Aorta (tissue), 5 donors: ENCODE measurements around the gene TNK2. TPM values are rescaled to one million over a fixed set of nuclear protein-coding genes. Genes with fewer than 3 reads are reported as not detected.
A peak's percentile ranks its signal among the peaks of the same experiment; 100 is the strongest.
"Not testable (repeated sequence)": the region's sequence is repeated elsewhere in the genome, so short reads cannot be mapped to it uniquely, and the experiment has no call there.

Source experiments
- ATAC-seq: fragments of 200-7000 bp; cut with Tn5 transposase; one replicate; pipeline ENCODE4 v1.9.1; 2022; ENCODE audit warnings: moderate library complexity; ENCODE audit not compliant: low FRiP score
- DNase-seq, 2 donors: peaks; one replicate each; pipeline ENCODE4 v3.0.0-alpha.2; 2020
- H3K27ac ChIP-seq, 2 donors: one replicate each; pipeline ENCODE4 v1.5.1; 2013; ENCODE audit warnings: low read length in 2 of 2, mild to moderate bottlenecking in 2 of 2, moderate library complexity in 2 of 2, control low read depth in 1 of 2, inconsistent platforms in 1 of 2, low read depth in 1 of 2
- H3K27me3 ChIP-seq, 2 donors: one replicate each; pipeline ENCODE4 v1.6.1; 2013; ENCODE audit warnings: control low read depth in 1 of 2, low read length in 1 of 2, mild to moderate bottlenecking in 1 of 2, moderate library complexity in 1 of 2; ENCODE audit not compliant: insufficient read depth in 2 of 2, control insufficient read depth in 1 of 2
- H3K36me3 ChIP-seq, 2 donors: one replicate each; pipeline ENCODE4 v1.6.1; 2013; ENCODE audit warnings: control low read depth in 1 of 2, low read length in 1 of 2, mild to moderate bottlenecking in 1 of 2; ENCODE audit not compliant: insufficient read depth in 2 of 2, control insufficient read depth in 1 of 2
- H3K4me1 ChIP-seq, 2 donors: one replicate each; pipeline ENCODE4 v1.6.1; 2013; ENCODE audit warnings: low read length in 2 of 2, control low read depth in 1 of 2, mild to moderate bottlenecking in 1 of 2, moderate library complexity in 1 of 2; ENCODE audit not compliant: insufficient read depth in 2 of 2, control insufficient read depth in 1 of 2
- H3K4me3 ChIP-seq, 2 donors: one replicate each; pipeline ENCODE4 v1.5.1; 2013; ENCODE audit warnings: low read length in 2 of 2, control low read depth in 1 of 2, mild to moderate bottlenecking in 1 of 2
- H3K9me3 ChIP-seq: one replicate; pipeline ENCODE4 v1.6.1; 2013; ENCODE audit warnings: mild to moderate bottlenecking, low read length; ENCODE audit not compliant: control insufficient read depth
- WGBS, 2 donors: extraction: QIAGEN DNeasy Blood & Tissue Kit; methylation state at CpG; one replicate each; pipeline ENCODE4 v1.1.7; 2013; 5-methylcytosine and 5-hydroxymethylcytosine counted together
- intact Hi-C, 2 donors: fragments of 100-400 bp; cut with DNase I; formaldehyde crosslinking; loops; one replicate each; pipeline versions ENCODE4 v1.14.2 to v1.15.0; 2022
- long read RNA-seq, 2 donors: library from polyadenylated mRNA; unstranded; transcript quantifications; one replicate each; pipeline ENCODE4 v2.0.0, GENCODE V29; 2020 to 2021
- polyA plus RNA-seq, 2 donors: library from polyadenylated mRNA; stranded (reverse); fragments of 200-250 nt; gene quantifications; one replicate each; pipeline ENCODE4 v1.2.3, GENCODE V29; 2013
- total RNA-seq, 2 donors: library from RNA; stranded (reverse); fragmentation: NEBNext Ultra II Directional; extraction: Animal tissue kit (Norgen Biotek cat#: 25700); gene quantifications; one replicate each; pipeline ENCODE4 v1.2.1, GENCODE V29; 2021
- donor health status: healthy with polysubstance abuse.
- donor health status: Bipolar disorder and iron deficiency.
- donor health status: DM: no; HTN: no; CAD: no.
- donor health status: DM: no; HTN: no; CAD: no.
- donor health status: DM: yes; HTN: yes; CAD: no.

Gene TNK2
- total RNA-seq: 10 to 100 TPM; 51.7 to 81.3 TPM
- polyA plus RNA-seq: 100 to 1,000 TPM in 1 of 2 donors, 1 to 10 TPM in 1; 9.3 to 162 TPM
- long read RNA-seq, donor 1, transcript TNK2-205 (4 exons, 3,377 nt): major isoform, 11 of 15 reads
- long read RNA-seq, donor 1, partial matches to known transcripts: 4 of 15 reads
- long read RNA-seq, donor 1, other reads (novel, unspliced or antisense): 0 of 15 reads
- long read RNA-seq, donor 2, transcript TNK2-205 (4 exons, 3,377 nt): major isoform, 12 of 19 reads
- long read RNA-seq, donor 2, partial matches to known transcripts: 0 of 19 reads
- long read RNA-seq, donor 2, other reads (novel, unspliced or antisense): 7 of 19 reads

- H3K4me3 ChIP-seq: peak within 1 kb of the TSS; percentile 89 to 90
- peak in 1 of 2 donors; percentile 79 for DNase-seq
Observed at GRCh38 chr3:195907934-195908693, at the start of gene TNK2. Gene TNK2, minus strand, starts transcription at chr3:195908551. Its CDS starts 19,963 bp downstream, at chr3:195888588.

GRCh38 chr3:195956577-195956976, 48.2 kb upstream of the TNK2 start:
- Histone ChIP-seq H3K27me3 (no peaks in the 10 kb centered on the region), H3K4me3 (no peak overlapping the region), H3K9me3 (no peaks in the 10 kb centered on the region), H3K27ac (no peak overlapping the region), H3K4me1 (no peaks in the 10 kb centered on the region), H3K36me3 (peaks cover 0 to 1% of the 10 kb centered on the region in 2 donors)
- 93 to 95% methylated on average over 7 of the region's 7 CpGs for WGBS, 2 donors
- intact Hi-C loops: no loop called here
- no peak for ATAC-seq
- no peak for DNase-seq

More at GRCh38 chr3:195907934-195908693, at the start of gene TNK2:
- Histone ChIP-seq H3K36me3 (no peaks in the 10 kb centered on the region), H3K4me1 (no peaks in the 10 kb centered on the region), H3K27me3 (no peaks in the 10 kb centered on the region), H3K27ac (no peak within 1 kb of the TSS), H3K9me3 (no peaks in the 10 kb centered on the region)
- intact Hi-C loops: loop anchor here in 1 of 2 donors (2.0 kb wide), 1 partner anchor 13 kb away; no protein-coding TSS in a partner anchor
- WGBS, 2 donors: 2 to 4% methylated on average over 35 of the region's 35 CpGs
- peak; percentile 31 for ATAC-seq

GRCh38 chr3:195955416-195955841, 47.1 kb upstream of the TNK2 start:
- H3K36me3 ChIP-seq, H3K4me1 ChIP-seq, H3K27me3 ChIP-seq, H3K4me3 ChIP-seq, H3K27ac ChIP-seq, intact Hi-C loops, H3K9me3 ChIP-seq: not testable (repeated sequence)
- ATAC-seq: peak; percentile 40
- DNase-seq: peak in 1 of 2 donors; percentile 76
- WGBS, 2 donors: 35 to 36% methylated on average over 20 of the region's 20 CpGs

GRCh38 chr3:195954752-195955119, 46.4 kb upstream of the TNK2 start:
- H3K9me3 ChIP-seq, DNase-seq, H3K4me1 ChIP-seq, intact Hi-C loops, H3K36me3 ChIP-seq, H3K27ac ChIP-seq, H3K27me3 ChIP-seq, H3K4me3 ChIP-seq: not testable (repeated sequence)
- peak; percentile 67 for ATAC-seq
- 0 to 1% methylated on average over 8 to 18 of the region's 27 CpGs for WGBS, 2 donors

- DNase-seq: peak; percentile 91 to 93
- H3K36me3 ChIP-seq, H3K4me1 ChIP-seq, H3K27me3 ChIP-seq, intact Hi-C loops, H3K27ac ChIP-seq, H3K9me3 ChIP-seq, H3K4me3 ChIP-seq: not testable (repeated sequence)
- ATAC-seq: peak; percentile 98
- WGBS, 2 donors: 3 to 6% methylated on average over 37 to 64 of the region's 84 CpGs
Observed at GRCh38 chr3:195954052-195954751, 45.9 kb upstream of the TNK2 start.

- ATAC-seq, H3K36me3 ChIP-seq: not testable (repeated sequence)
Observed at GRCh38 chr3:195952590-195952989, 44.2 kb upstream of the TNK2 start.

GRCh38 chr3:195951443-195952177, 43.3 kb upstream of the TNK2 start:
- 72 to 80% methylated on average over 8 to 9 of the region's 9 CpGs for WGBS, 2 donors
- H3K4me1 ChIP-seq, H3K27me3 ChIP-seq, H3K36me3 ChIP-seq, H3K4me3 ChIP-seq, H3K27ac ChIP-seq, H3K9me3 ChIP-seq, intact Hi-C loops, ATAC-seq: not testable (repeated sequence)
- DNase-seq: peak in 1 of 2 donors; percentile 12

More at GRCh38 chr3:195952590-195952989, 44.2 kb upstream of the TNK2 start:
- H3K4me1 ChIP-seq, H3K27ac ChIP-seq, H3K27me3 ChIP-seq, H3K4me3 ChIP-seq, H3K9me3 ChIP-seq, intact Hi-C loops, DNase-seq: not testable (repeated sequence)
- WGBS, 2 donors: 66 to 67% methylated on average over 8 of the region's 10 CpGs

GRCh38 chr3:195950731-195951130, 42.4 kb upstream of the TNK2 start:
- ATAC-seq, intact Hi-C loops, H3K9me3 ChIP-seq, H3K4me3 ChIP-seq, H3K27me3 ChIP-seq, H3K27ac ChIP-seq, H3K4me1 ChIP-seq, H3K36me3 ChIP-seq: not testable (repeated sequence)
- 90 to 93% methylated on average over 10 to 12 of the region's 13 CpGs for WGBS, 2 donors
- peak in 1 of 2 donors; percentile 72 for DNase-seq
